ENCODE measurements around the gene SERPINA12. TPM values are rescaled to one million over a fixed set of nuclear protein-coding genes. Genes with fewer than 3 reads are reported as not detected.
A peak's percentile ranks its signal among the peaks of the same experiment; 100 is the strongest.

Gene SERPINA12
- total RNA-seq, 1 donor from 2014 or later, result not detected

DNA sequence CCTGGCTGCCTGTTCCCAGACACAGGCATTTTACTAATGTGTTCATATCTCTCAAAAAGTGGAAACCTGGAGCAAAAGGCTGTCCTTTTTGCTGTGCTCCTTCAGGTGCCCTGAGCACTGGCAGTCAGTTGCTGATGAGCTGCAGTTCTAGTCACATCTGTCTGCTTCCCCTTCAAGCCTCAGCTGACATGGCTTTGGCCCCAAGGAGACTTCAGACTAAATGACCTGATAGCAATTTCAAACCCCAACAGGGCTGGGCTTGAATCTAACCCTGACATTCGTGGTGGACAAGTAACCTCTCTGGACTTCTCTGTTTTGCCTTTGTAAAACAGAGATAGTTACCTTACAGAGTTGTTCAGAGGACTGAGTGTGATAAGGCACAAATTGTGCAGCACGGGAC is 39.0 kb downstream of the SERPINA12 start:
- Histone ChIP-seq H3K36me3 (ENCODE audit: insufficient read depth, low read length) (no peaks in the 10 kb centered on the region), H3K9ac (ENCODE audit: low read length) (no peak overlapping the region), H3K79me2 (ENCODE audit: insufficient read depth, low read length) (no peaks in the 10 kb centered on the region), H3K4me3 (ENCODE audit: insufficient read depth, low read depth, low read length) (no peak overlapping the region), H2AFZ (ENCODE audit: low read depth, low read length) (no peak overlapping the region), H4K20me1 (ENCODE audit: insufficient read depth, low read length) (no peaks in the 10 kb centered on the region), H3K9me3 (ENCODE audit: insufficient read depth, low read depth, low read length) (peaks cover 7% of the 10 kb centered on the region), H3K4me2 (ENCODE audit: low read length) (no peak overlapping the region), H3K27me3 (ENCODE audit: insufficient read depth, low read length) (peaks cover 2% of the 10 kb centered on the region), H3K27ac (ENCODE audit: low read depth, low read length) (no peak overlapping the region), H3K4me1 (ENCODE audit: insufficient read depth, low read length) (peaks cover 18% of the 10 kb centered on the region)
- Mint-ChIP-seq H3K36me3 (ENCODE audit: low read depth, unreplicated experiment) (no peaks in the 10 kb centered on the region), H3K4me3 (ENCODE audit: unreplicated experiment) (no peak overlapping the region), H3K27ac (ENCODE audit: unreplicated experiment) (no peak overlapping the region), H3K9me3 (ENCODE audit: unreplicated experiment) (peaks cover 15% of the 10 kb centered on the region), H3K4me1 (ENCODE audit: low read depth, unreplicated experiment) (no peaks in the 10 kb centered on the region), H3K27me3 (ENCODE audit: low read depth, unreplicated experiment) (peaks cover 46% of the 10 kb centered on the region)
- FAIRE-seq (no peak), DNase-seq (ENCODE audit: low read depth) (no peak)
- TF ChIP-seq CTCF (IDR thresholded peaks at IDR 0.05; ENCODE audit: insufficient read depth, low read depth, low read length) (no peak), EZH2 (IDR thresholded peaks at IDR 0.05; ENCODE audit: insufficient read depth, low read length) (no peak)

DNA sequence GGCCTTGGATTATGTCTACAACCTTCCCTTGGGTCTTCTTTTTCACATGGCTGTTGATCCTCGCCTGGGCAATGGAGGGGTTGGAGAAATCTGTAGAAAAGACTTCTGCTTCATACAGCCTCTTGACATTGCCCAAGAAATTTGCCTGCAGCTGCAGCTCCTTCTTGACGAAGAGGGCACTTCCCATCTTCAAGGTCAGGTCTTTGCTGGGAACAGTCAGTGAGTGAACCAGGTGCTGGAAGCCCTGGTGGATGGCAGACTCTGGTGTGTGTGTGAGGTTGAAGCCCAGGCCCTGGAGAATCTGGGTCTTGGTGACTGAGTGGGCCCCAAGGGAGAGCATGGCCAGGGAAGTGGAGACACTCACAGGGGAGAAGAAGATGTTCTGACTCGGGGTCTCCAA is 40.0 kb downstream of the SERPINA12 start:
- H3K9me3 ChIP-seq (ENCODE audit: insufficient read depth, low read depth, low read length), result peaks cover 14% of the 10 kb centered on the region
- no peak for TF ChIP-seq EZH2 (IDR thresholded peaks at IDR 0.05; ENCODE audit: insufficient read depth, low read length)
- no peak for TF ChIP-seq CTCF (IDR thresholded peaks at IDR 0.05; ENCODE audit: insufficient read depth, low read depth, low read length)
- no peaks in the 10 kb centered on the region for H3K36me3 Mint-ChIP-seq (ENCODE audit: low read depth, unreplicated experiment)

DNA sequence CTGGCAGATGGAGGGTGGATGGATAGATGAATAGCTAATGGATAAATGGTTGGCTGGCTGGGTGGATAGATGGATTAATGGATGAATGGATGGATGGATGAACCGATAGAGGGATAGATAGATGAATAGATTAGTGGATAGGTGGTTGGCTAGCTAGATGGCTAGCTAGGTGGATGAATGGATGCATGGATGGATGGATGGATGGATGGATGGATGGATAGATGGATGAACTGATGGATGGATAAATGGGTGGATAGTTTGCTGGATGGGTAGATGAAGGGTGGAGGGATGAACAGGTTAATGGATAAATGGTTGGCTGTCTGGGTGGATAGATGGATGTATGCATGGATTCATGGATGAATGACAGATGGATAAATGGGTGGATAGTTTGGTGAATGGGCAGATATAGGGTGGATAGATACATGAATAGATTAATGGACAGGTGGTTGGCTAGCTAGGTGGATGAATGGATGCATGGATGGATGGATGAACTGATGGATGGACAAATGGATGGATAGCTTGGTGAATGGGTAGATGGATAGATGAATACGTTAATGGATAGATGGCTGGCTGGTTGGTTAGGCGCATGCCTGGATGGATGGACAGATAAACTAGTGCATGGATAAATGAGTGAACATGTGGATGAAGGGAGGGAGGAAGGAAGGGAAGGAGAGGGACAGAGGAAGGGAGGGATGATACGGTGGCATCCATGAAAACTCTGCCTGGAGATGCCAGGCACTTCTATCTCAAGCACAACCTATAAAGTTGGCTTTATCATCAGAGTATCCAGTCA is 41.3 kb downstream of the SERPINA12 start:
- Histone ChIP-seq H2AFZ (ENCODE audit: low read depth, low read length) (no peak overlapping the region), H3K4me1 (ENCODE audit: insufficient read depth, low read length) (no peaks in the 10 kb centered on the region), H3K27me3 (ENCODE audit: insufficient read depth, low read length) (peaks cover 2% of the 10 kb centered on the region), H3K36me3 (ENCODE audit: insufficient read depth, low read length) (no peaks in the 10 kb centered on the region), H3K27ac (ENCODE audit: low read depth, low read length) (no peak overlapping the region), H3K9me3 (ENCODE audit: insufficient read depth, low read depth, low read length) (peaks cover 15% of the 10 kb centered on the region), H3K4me3 (ENCODE audit: insufficient read depth, low read depth, low read length) (no peak overlapping the region), H3K9ac (ENCODE audit: low read length) (no peak overlapping the region), H3K4me2 (ENCODE audit: low read length) (no peak overlapping the region), H4K20me1 (ENCODE audit: insufficient read depth, low read length) (no peaks in the 10 kb centered on the region), H3K79me2 (ENCODE audit: insufficient read depth, low read length) (no peaks in the 10 kb centered on the region)
- Mint-ChIP-seq H3K4me3 (ENCODE audit: unreplicated experiment) (no peak overlapping the region), H3K4me1 (ENCODE audit: low read depth, unreplicated experiment) (no peaks in the 10 kb centered on the region), H3K9me3 (ENCODE audit: unreplicated experiment) (peaks cover 18% of the 10 kb centered on the region), H3K27me3 (ENCODE audit: low read depth, unreplicated experiment) (peaks cover 48% of the 10 kb centered on the region), H3K27ac (ENCODE audit: unreplicated experiment) (no peak overlapping the region), H3K36me3 (ENCODE audit: low read depth, unreplicated experiment) (no peaks in the 10 kb centered on the region)
- FAIRE-seq (no peak), DNase-seq (ENCODE audit: low read depth) (no peak)
- no peak for TF ChIP-seq CTCF (IDR thresholded peaks at IDR 0.05; ENCODE audit: insufficient read depth, low read depth, low read length)
- no peak for TF ChIP-seq EZH2 (IDR thresholded peaks at IDR 0.05; ENCODE audit: insufficient read depth, low read length)

More for the DNA sequence above, 40.0 kb downstream of the SERPINA12 start:
- Histone ChIP-seq H3K4me3 (ENCODE audit: insufficient read depth, low read depth, low read length) (no peak overlapping the region), H4K20me1 (ENCODE audit: insufficient read depth, low read length) (no peaks in the 10 kb centered on the region), H3K36me3 (ENCODE audit: insufficient read depth, low read length) (no peaks in the 10 kb centered on the region), H3K27me3 (ENCODE audit: insufficient read depth, low read length) (peaks cover 2% of the 10 kb centered on the region), H3K4me2 (ENCODE audit: low read length) (no peak overlapping the region), H3K79me2 (ENCODE audit: insufficient read depth, low read length) (no peaks in the 10 kb centered on the region), H3K9ac (ENCODE audit: low read length) (no peak overlapping the region), H3K27ac (ENCODE audit: low read depth, low read length) (no peak overlapping the region), H3K4me1 (ENCODE audit: insufficient read depth, low read length) (peaks cover 7% of the 10 kb centered on the region), H2AFZ (ENCODE audit: low read depth, low read length) (no peak overlapping the region)
- Mint-ChIP-seq H3K27ac (ENCODE audit: unreplicated experiment) (peak overlapping the region; percentile 35), H3K27me3 (ENCODE audit: low read depth, unreplicated experiment) (peaks cover 48% of the 10 kb centered on the region), H3K4me1 (ENCODE audit: low read depth, unreplicated experiment) (no peaks in the 10 kb centered on the region), H3K9me3 (ENCODE audit: unreplicated experiment) (peaks cover 17% of the 10 kb centered on the region), H3K4me3 (ENCODE audit: unreplicated experiment) (no peak overlapping the region)
- FAIRE-seq (no peak), DNase-seq (ENCODE audit: low read depth) (no peak)
